ENCODE measurements around the gene ACER3. TPM values are rescaled to one million over a fixed set of nuclear protein-coding genes. Genes with fewer than 3 reads are reported as not detected.

The ACER3 gene
- total RNA-seq, 1 experiment from 2014 or later = 31.0 TPM

DNA sequence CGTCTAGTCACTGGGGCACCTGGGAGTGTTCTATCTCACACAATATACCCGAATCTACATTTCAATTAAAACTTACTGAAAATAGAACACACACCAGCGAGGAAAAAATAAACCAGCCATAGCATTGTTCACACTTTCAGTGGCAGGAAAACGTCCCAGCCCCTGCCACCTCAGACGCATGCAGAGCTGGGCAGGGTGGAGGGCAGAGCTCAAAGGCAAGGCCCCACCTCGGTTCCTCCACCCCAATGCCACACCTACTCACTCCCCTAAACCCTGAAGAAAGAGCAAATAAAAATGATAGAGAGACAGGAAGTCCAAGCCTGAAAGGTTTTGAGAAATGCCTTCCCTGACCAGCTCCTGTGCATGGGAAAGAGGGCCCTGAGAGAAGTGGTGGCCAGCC, 188.3 kb downstream of the ACER3 start:
- intact Hi-C loops (cut with micrococcal nuclease; ENCODE audit: unreplicated experiment) = no loop called here
- Histone ChIP-seq H3K27me3 (replicated peaks; ENCODE audit: insufficient read depth, low read depth, low read length, poor library complexity) (no peaks in the 10 kb centered on the region), H3K36me3 (ENCODE audit: insufficient read depth, low read length, poor library complexity, severe bottlenecking) (no peaks in the 10 kb centered on the region), H3K27ac (ENCODE audit: low read depth, low read length, poor library complexity, severe bottlenecking) (no peak overlapping the region), H3K4me1 (ENCODE audit: insufficient read depth, low read length, poor library complexity, severe bottlenecking) (peaks cover 12% of the 10 kb centered on the region), H3K4me3 (ENCODE audit: low read depth, low read length, poor library complexity, severe bottlenecking) (no peak overlapping the region), H3K9me3 (ENCODE audit: low read depth, low read length, poor library complexity, severe bottlenecking) (no peaks in the 10 kb centered on the region)
- ChIA-PET CTCF (interaction anchor here (0.7 to 2.4 kb wide), 2 partner anchors 42 to 478 kb away, joined by 3 to 63 read pairs; no protein-coding TSS in a partner anchor), POLR2A (ENCODE audit: low non-redundant PET) (no interaction called here)
- TF ChIP-seq, protein P1, sequence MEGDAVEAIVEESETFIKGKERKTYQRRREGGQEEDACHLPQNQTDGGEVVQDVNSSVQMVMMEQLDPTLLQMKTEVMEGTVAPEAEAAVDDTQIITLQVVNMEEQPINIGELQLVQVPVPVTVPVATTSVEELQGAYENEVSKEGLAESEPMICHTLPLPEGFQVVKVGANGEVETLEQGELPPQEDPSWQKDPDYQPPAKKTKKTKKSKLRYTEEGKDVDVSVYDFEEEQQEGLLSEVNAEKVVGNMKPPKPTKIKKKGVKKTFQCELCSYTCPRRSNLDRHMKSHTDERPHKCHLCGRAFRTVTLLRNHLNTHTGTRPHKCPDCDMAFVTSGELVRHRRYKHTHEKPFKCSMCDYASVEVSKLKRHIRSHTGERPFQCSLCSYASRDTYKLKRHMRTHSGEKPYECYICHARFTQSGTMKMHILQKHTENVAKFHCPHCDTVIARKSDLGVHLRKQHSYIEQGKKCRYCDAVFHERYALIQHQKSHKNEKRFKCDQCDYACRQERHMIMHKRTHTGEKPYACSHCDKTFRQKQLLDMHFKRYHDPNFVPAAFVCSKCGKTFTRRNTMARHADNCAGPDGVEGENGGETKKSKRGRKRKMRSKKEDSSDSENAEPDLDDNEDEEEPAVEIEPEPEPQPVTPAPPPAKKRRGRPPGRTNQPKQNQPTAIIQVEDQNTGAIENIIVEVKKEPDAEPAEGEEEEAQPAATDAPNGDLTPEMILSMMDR (conservative IDR thresholded peaks at IDR 0.05; ENCODE audit: low read depth, low read length) = no peak
- DNase-seq (ENCODE audit: low spot score) = no peak
- no TSS peak for BruUV-seq (replicated peaks)

DNA sequence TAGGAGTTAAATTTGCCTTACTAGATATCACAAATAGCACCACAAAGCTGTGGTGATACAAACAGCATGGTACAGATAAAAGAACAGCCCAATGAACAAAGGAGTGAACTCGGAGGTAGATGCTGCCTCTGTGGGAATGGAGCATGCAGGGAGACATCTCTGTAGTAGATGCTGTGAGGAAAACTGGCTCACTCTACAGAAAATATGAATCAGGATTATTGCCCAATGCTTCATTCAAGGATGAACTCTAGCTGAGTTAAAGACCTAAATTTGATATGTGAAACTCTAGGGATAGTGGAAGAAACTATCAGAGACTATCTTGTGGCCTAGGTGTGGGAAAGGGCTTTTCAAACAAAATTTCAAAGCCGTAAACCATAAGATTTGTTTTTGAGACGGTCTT, 190.8 kb downstream of the ACER3 start:
- intact Hi-C loops (cut with micrococcal nuclease; ENCODE audit: unreplicated experiment) = no loop called here
- CTCF ChIA-PET = no interaction called here
- POLR2A ChIA-PET (ENCODE audit: low non-redundant PET) = no interaction called here

DNA sequence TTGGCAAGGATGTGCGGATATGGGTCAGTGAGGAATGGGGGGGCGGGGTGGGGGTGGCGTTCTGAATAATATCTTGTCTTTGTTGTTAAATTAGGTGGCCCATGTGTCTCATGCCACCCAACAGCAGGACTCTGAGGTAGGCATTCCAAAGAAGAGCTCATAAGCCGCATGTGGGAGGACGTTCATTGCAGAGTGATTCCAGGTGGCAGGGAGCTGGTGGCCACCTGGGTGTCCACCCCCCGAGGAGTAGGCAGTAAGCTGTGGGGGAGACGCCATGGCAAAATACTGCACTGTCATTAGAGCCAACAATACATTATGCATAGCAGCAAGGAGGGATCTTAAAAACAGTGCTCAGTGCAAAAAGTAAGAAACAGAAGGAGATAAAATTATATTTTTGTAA, 191.8 kb downstream of the ACER3 start:
- no peak for DNase-seq (ENCODE audit: low spot score)
- no peaks in the 10 kb centered on the region for H3K4me1 ChIP-seq (ENCODE audit: insufficient read depth, low read length, poor library complexity, severe bottlenecking)
- no peaks in the 10 kb centered on the region for H3K27me3 ChIP-seq (replicated peaks; ENCODE audit: insufficient read depth, low read depth, low read length, poor library complexity)
- intact Hi-C loops (cut with micrococcal nuclease; ENCODE audit: unreplicated experiment) = no loop called here
- no peak overlapping the region for H3K4me3 ChIP-seq (ENCODE audit: low read depth, low read length, poor library complexity, severe bottlenecking)
- no peak overlapping the region for H3K27ac ChIP-seq (ENCODE audit: low read depth, low read length, poor library complexity, severe bottlenecking)
- no peaks in the 10 kb centered on the region for H3K36me3 ChIP-seq (ENCODE audit: insufficient read depth, low read length, poor library complexity, severe bottlenecking)
- H3K9me3 ChIP-seq (ENCODE audit: low read depth, low read length, poor library complexity, severe bottlenecking) = peaks cover 9% of the 10 kb centered on the region
- POLR2A ChIA-PET (ENCODE audit: low non-redundant PET) = no interaction called here
- TF ChIP-seq EZH2 (IDR thresholded peaks at IDR 0.05; ENCODE audit: borderline replicate concordance, low read depth, low read length, poor library complexity, severe bottlenecking) = no peak
- TF ChIP-seq, protein P1 (conservative IDR thresholded peaks at IDR 0.05; ENCODE audit: low read depth, low read length) = no peak
- CTCF ChIA-PET = no interaction called here
- BruUV-seq (replicated peaks) = no TSS peak

More for the DNA sequence above, 190.8 kb downstream of the ACER3 start:
- Histone ChIP-seq H3K27me3 (replicated peaks; ENCODE audit: insufficient read depth, low read depth, low read length, poor library complexity) (no peaks in the 10 kb centered on the region), H3K4me3 (ENCODE audit: low read depth, low read length, poor library complexity, severe bottlenecking) (no peak overlapping the region), H3K4me1 (ENCODE audit: insufficient read depth, low read length, poor library complexity, severe bottlenecking) (peaks cover 7% of the 10 kb centered on the region), H3K27ac (ENCODE audit: low read depth, low read length, poor library complexity, severe bottlenecking) (no peak overlapping the region), H3K9me3 (ENCODE audit: low read depth, low read length, poor library complexity, severe bottlenecking) (no peaks in the 10 kb centered on the region), H3K36me3 (ENCODE audit: insufficient read depth, low read length, poor library complexity, severe bottlenecking) (no peaks in the 10 kb centered on the region)
- DNase-seq (ENCODE audit: low spot score) = no peak
- no peak for TF ChIP-seq EZH2 (IDR thresholded peaks at IDR 0.05; ENCODE audit: borderline replicate concordance, low read depth, low read length, poor library complexity, severe bottlenecking)
- TF ChIP-seq, protein P1 (conservative IDR thresholded peaks at IDR 0.05; ENCODE audit: low read depth, low read length) = no peak
- no TSS peak for BruUV-seq (replicated peaks)
